HepG2 (cell line): Measurements from ENCODE around the gene TRPM1. TPM values are rescaled to one million over a fixed set of nuclear protein-coding genes. Genes with fewer than 3 reads are reported as not detected.
A peak's percentile ranks its signal among the peaks of the same experiment; 100 is the strongest.

Experiments
- ATAC-seq: fragments of 200-7000 bp; cut with Tn5 transposase; 3 replicates; pipeline ENCODE4 v1.9.1; 2020; ENCODE audit warnings: mild to moderate bottlenecking, moderate library complexity
- BruUV-seq: library from RNA; stranded (reverse); fragments of 400-500 nt; replicated peaks from 2 replicates; lab custom pipeline; 2021; lab: Mats Ljungman, UMichigan
- CTCF ChIA-PET: fragments of 300-600 bp; formaldehyde crosslinking; extraction: SDS; loops from one replicate; lab custom pipeline; 2021; ENCODE audit warnings: low total read pairs, inconsistent platforms, low intra/inter-chr PET ratio; lab: Yijun Ruan, JAX
- POLR2A ChIA-PET: fragments of 350-600 bp; sonication (Branson Sonifier 250); formaldehyde crosslinking; loops from one replicate; lab custom pipeline; 2020; ENCODE audit warnings: antibody characterized with exemption, inconsistent platforms; lab: Yijun Ruan, JAX
- DNase-seq: peaks from one replicate; pipeline ENCODE4 v3.0.0-alpha.2; 2015; ENCODE audit warnings: low spot score
- FAIRE-seq: peaks from 3 replicates; lab custom pipeline; 2011; peaks lifted over from hg19 to GRCh38; lab: Jason Lieb, UNC
- H2AFZ ChIP-seq: one replicate; pipeline ENCODE4 v1.6.1; 2011; ENCODE audit warnings: low read length, inconsistent platforms
- H3K27ac ChIP-seq: fragments of 300-600 bp; 3 replicates; pipeline ENCODE4 v1.8.0; 2011; ENCODE audit warnings: mixed run types, mild to moderate bottlenecking, mixed read lengths, low read length, inconsistent platforms; ENCODE audit not compliant: insufficient read depth; ENCODE audit errors: extremely low read length
- H3K27me3 ChIP-seq, 2 experiments: fragments of 200-600 bp in 1 of 2; 2 replicates in 1 of 2; 3 replicates in 1 of 2; pipeline versions ENCODE4 v1.6.0 to v1.8.0; 2011; ENCODE audit warnings: low read length in 2 of 2, mild to moderate bottlenecking in 2 of 2, moderate library complexity in 2 of 2, inconsistent platforms in 1 of 2; ENCODE audit not compliant: insufficient read depth in 2 of 2, control insufficient read depth in 1 of 2
- H3K36me3 ChIP-seq, 2 experiments: fragments of 200-600 bp in 1 of 2; replicated peaks in 1 of 2; 2 replicates in 1 of 2; 3 replicates in 1 of 2; pipeline versions ENCODE4 v1.5.1 to v1.8.0; 2011; ENCODE audit warnings: low read length in 2 of 2, inconsistent platforms in 1 of 2; ENCODE audit not compliant: insufficient read depth in 2 of 2, control insufficient read depth in 1 of 2
- H3K4me1 ChIP-seq: 2 replicates; pipeline ENCODE4 v1.5.1; 2012; ENCODE audit warnings: low read length, inconsistent platforms; ENCODE audit not compliant: insufficient read depth
- H3K4me2 ChIP-seq: 2 replicates; pipeline ENCODE4 v1.6.0; 2011; ENCODE audit warnings: low read depth, low read length, inconsistent platforms
- H3K4me3 ChIP-seq, 3 experiments: fragments of 200-600 bp in 1 of 3; sonication (generic), shearing (Covaris generic) in 1 of 3; replicated peaks in 1 of 3; 2 replicates each; pipeline ENCODE4 v1.5.1; 2011 to 2016; ENCODE audit warnings: low read length in 3 of 3, inconsistent platforms in 2 of 3, low read depth in 2 of 3, mild to moderate bottlenecking in 2 of 3, control low read depth in 1 of 3, mixed read lengths in 1 of 3; ENCODE audit not compliant: insufficient read depth in 1 of 3
- H3K79me2 ChIP-seq: one replicate; pipeline ENCODE4 v1.6.1; 2011; ENCODE audit warnings: low read length, inconsistent platforms; ENCODE audit not compliant: insufficient read depth
- H3K9ac ChIP-seq: 2 replicates; pipeline ENCODE4 v1.6.0; 2011; ENCODE audit warnings: mild to moderate bottlenecking, low read depth, low read length, inconsistent platforms; ENCODE audit not compliant: insufficient read depth
- H3K9me3 ChIP-seq: 2 replicates; pipeline ENCODE4 v1.5.1; 2012; ENCODE audit warnings: mild to moderate bottlenecking, low read length
- H4K20me1 ChIP-seq: 2 replicates; pipeline ENCODE4 v1.6.0; 2011; ENCODE audit warnings: inconsistent platforms, mild to moderate bottlenecking, low read length, moderate library complexity; ENCODE audit not compliant: insufficient read depth
- GABPA ChIP-seq, 2 experiments: IDR thresholded peaks; 2 replicates each; pipeline ENCODE4 v1.6.1; 2011 to 2016; ENCODE audit warnings: low read depth in 2 of 2, low read length in 1 of 2, missing biosample characterization in 1 of 2, missing genetic modification characterization in 1 of 2
- GZF1 ChIP-seq: sonication (generic); formaldehyde crosslinking; IDR thresholded peaks from 2 replicates; pipeline ENCODE4 v1.5.1; 2020; ENCODE audit warnings: mild to moderate bottlenecking, missing genetic modification reagents
- KDM4B ChIP-seq: sonication (generic); formaldehyde crosslinking; IDR thresholded peaks from 2 replicates; pipeline ENCODE4 v1.4.0; 2020; ENCODE audit warnings: missing genetic modification reagents
- NFE2L2 ChIP-seq: fragments of 150-350 bp; IDR thresholded peaks from 2 replicates; pipeline ENCODE4 v1.6.1; 2014; ENCODE audit warnings: low read length
- RELA ChIP-seq: sonication (generic); formaldehyde crosslinking; IDR thresholded peaks from 2 replicates; pipeline ENCODE4 v1.4.0; 2020; ENCODE audit warnings: missing genetic modification reagents
- SOX13 ChIP-seq, 3 experiments: fragments of 450-650 bp in 1 of 3; sonication (generic) in 1 of 3; formaldehyde crosslinking in 1 of 3; IDR thresholded peaks in 2 of 3; conservative IDR thresholded peaks in 1 of 3; 2 replicates each; pipeline versions ENCODE4 v1.5.0 to v1.6.1; 2016 to 2020; ENCODE audit warnings: antibody characterized with exemption in 1 of 3, mild to moderate bottlenecking in 1 of 3, missing compliant biosample characterization in 1 of 3, missing genetic modification reagents in 1 of 3, moderate library complexity in 1 of 3
- XRCC5 ChIP-seq: fragments of 200-400 bp; formaldehyde crosslinking; optimal IDR thresholded peaks from 2 replicates; pipeline ENCODE3; 2017; ENCODE audit warnings: mild to moderate bottlenecking, low read length
- ZBTB7B ChIP-seq: sonication (generic); formaldehyde crosslinking; IDR thresholded peaks from 2 replicates; pipeline ENCODE4 v1.4.0; 2020; ENCODE audit warnings: missing genetic modification reagents
- ZFX ChIP-seq: sonication (generic); formaldehyde crosslinking; IDR thresholded peaks from 2 replicates; pipeline ENCODE4 v1.4.0; 2020; ENCODE audit warnings: mild to moderate bottlenecking, low read depth, missing genetic modification reagents, moderate library complexity
- ZMYM2 ChIP-seq: sonication (generic); formaldehyde crosslinking; IDR thresholded peaks from 2 replicates; pipeline ENCODE4 v1.8.0; 2022; ENCODE audit warnings: mild to moderate bottlenecking, missing genetic modification reagents
- ZNF335 ChIP-seq: sonication (generic); formaldehyde crosslinking; IDR thresholded peaks from 2 replicates; pipeline ENCODE4 v1.4.0; 2020; ENCODE audit warnings: missing genetic modification reagents
- ZZZ3 ChIP-seq: sonication (generic); formaldehyde crosslinking; IDR thresholded peaks from 2 replicates; pipeline ENCODE4 v1.4.0; 2020; ENCODE audit warnings: missing genetic modification reagents, mild to moderate bottlenecking, borderline replicate concordance
- WGBS: methylation state at CpG from one replicate; pipeline ENCODE4 v1.1.6; 2017; ENCODE audit warnings: low lambda C conversion rate; 5-methylcytosine and 5-hydroxymethylcytosine counted together
- in situ Hi-C: cut with HindIII; loops from 2 replicates; pipeline ENCODE4 v1.10.0; 2017; ENCODE audit warnings: low pct_unique_long_range_greater_than_20kb; ENCODE audit not compliant: extremely low pct_ligation_motif_present
- intact Hi-C: fragments of 100-400 bp; cut with micrococcal nuclease; formaldehyde crosslinking; loops from one replicate; pipeline ENCODE4 v1.10.0; 2022; ENCODE audit not compliant: unreplicated experiment
- polyA plus RNA-seq, 8 experiments: library from polyadenylated mRNA; depleted of rRNA in 3 of 8; stranded (reverse) in 7 of 8; unstranded in 1 of 8; fragments of >200 nt; fragmentation: Illumina TruSeq in 4 of 8; extraction: Trizol in 4 of 8; gene quantifications; 2 replicates each; pipeline versions ENCODE4 v1.2.1 to v1.2.3, GENCODE V29; 2011 to 2016; ENCODE audit warnings: low read depth in 4 of 8, missing spikeins in 1 of 8, mixed read lengths in 1 of 8; ENCODE audit not compliant: insufficient read depth in 1 of 8
- total RNA-seq, 5 experiments: library from RNA; depleted of rRNA; stranded (reverse); fragments of >200 nt; fragmentation: Illumina TruSeq; extraction: Trizol; gene quantifications; 2 replicates each; pipeline ENCODE4 v1.2.3, GENCODE V29; 2016; ENCODE audit warnings: low read depth in 1 of 5
- TF ChIP-seq, protein P1 (sequence below): IDR thresholded peaks from 2 replicates; pipeline ENCODE4 v1.6.1; 2012; ENCODE audit warnings: inconsistent platforms
- TF ChIP-seq, protein P2 (sequence below): sonication (generic); formaldehyde crosslinking; IDR thresholded peaks from 2 replicates; pipeline ENCODE4 v1.5.0; 2020; ENCODE audit warnings: mild to moderate bottlenecking, missing genetic modification reagents, borderline replicate concordance
- TF ChIP-seq, protein P3 (sequence below): sonication (generic); formaldehyde crosslinking; conservative IDR thresholded peaks from 2 replicates; pipeline ENCODE4 v1.8.0; 2022; ENCODE audit warnings: mild to moderate bottlenecking, moderate library complexity, missing genetic modification reagents
- TF ChIP-seq, protein P4 (sequence below): sonication (generic); formaldehyde crosslinking; IDR thresholded peaks from 2 replicates; pipeline ENCODE4 v1.4.0; 2020; ENCODE audit warnings: missing genetic modification reagents, borderline replicate concordance

Gene TRPM1
- total and polyA plus RNA-seq, 2 of the 13 experiments (the other 11 are each of a cell fraction or from before 2014, with no cell fraction given): not detected

DNA sequence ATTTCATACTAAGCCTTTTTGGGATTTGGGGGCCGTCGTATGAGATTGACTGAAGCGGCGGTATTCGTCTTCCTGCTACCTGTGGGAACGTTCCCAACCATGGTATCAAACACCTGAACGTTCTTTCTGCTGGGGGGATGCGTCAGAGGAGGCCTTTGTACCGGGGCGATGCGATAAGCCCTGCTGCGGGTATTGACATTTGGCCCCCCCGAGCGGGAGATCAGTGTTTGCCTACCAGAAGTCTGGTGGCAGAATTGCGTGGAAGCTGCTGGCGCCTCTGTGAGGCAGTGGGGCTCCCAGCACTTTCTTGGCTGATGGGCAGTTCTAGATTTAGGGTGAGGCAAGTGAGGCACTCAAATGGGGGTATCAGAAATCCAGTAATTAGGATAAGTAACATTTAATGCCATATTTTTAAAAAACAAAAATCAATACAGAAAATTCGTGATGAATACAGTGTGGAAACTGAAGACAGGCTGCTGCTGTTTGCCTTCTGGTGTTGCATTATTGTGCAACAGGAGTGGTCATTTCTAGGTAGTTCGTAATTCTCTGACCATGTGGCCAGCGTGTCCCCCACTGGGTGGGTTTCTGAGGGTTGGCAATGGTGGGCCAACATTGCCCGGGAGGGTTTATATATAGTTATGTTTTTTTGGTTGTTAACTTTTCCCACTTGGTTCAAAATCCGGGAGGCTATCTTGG, 12.7 kb downstream of the TRPM1 start:
- TSS peak; percentile 78 for BruUV-seq
- WGBS: 10% methylated on average over 20 of the region's 21 CpGs
- Histone ChIP-seq H3K9ac (peak overlapping the region; percentile 34; the same call in 1 of the 2 replicates), H4K20me1 (no peaks in the 10 kb centered on the region), H2AFZ (no peak overlapping the region), H3K9me3 (no peaks in the 10 kb centered on the region), H3K27me3 (no peaks in the 10 kb centered on the region), H3K27ac (peak overlapping the region; percentile 71), H3K79me2 (no peaks in the 10 kb centered on the region), H3K4me3 (peak overlapping the region; percentile 16 to 38 (median 20); a peak in 4 of 6 replicates), H3K4me1 (peaks cover 86% of the 10 kb centered on the region), H3K4me2 (peak overlapping the region; percentile 80), H3K36me3 (no peaks in the 10 kb centered on the region)
- DNase-seq: peak; percentile 57
- ChIA-PET CTCF (no interaction called here), POLR2A (interaction anchor here (0.6 to 1.6 kb wide), 2 partner anchors 61 to 69 kb away, joined by 3 to 6 read pairs; no protein-coding TSS in a partner anchor)
- FAIRE-seq: no peak
- ATAC-seq: peak; percentile 21
- in situ Hi-C loops (no loop called here), intact Hi-C loops (loop anchor here (5.0 kb wide), 1 partner anchor 77 kb away; no protein-coding TSS in a partner anchor)
- TF ChIP-seq, protein P1, sequence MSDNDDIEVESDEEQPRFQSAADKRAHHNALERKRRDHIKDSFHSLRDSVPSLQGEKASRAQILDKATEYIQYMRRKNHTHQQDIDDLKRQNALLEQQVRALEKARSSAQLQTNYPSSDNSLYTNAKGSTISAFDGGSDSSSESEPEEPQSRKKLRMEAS: 0 out of 2 replicates have a peak, but pooled peaks have one; percentile 31
- TF ChIP-seq SOX13 (IDR thresholded peaks at IDR 0.05) (no peak), SOX13 (CRISPR knock-in tag; conservative IDR thresholded peaks at IDR 0.05 in 1 of 2, IDR thresholded peaks at IDR 0.05 in 1 of 2) (0 out of 4 replicates have a peak, but pooled peaks of 1 of the 2 experiments have one; percentile 15), NFE2L2 (no peak), XRCC5 (peak; percentile 9), ZZZ3 (no peak), ZNF335 (CRISPR knock-in tag) (no peak), KDM4B (CRISPR knock-in tag) (no peak), RELA (CRISPR knock-in tag) (no peak), GABPA (IDR thresholded peaks at IDR 0.05; ENCODE audit: low read depth, low read length) (no peak), GABPA (CRISPR knock-in tag; IDR thresholded peaks at IDR 0.05; ENCODE audit: low read depth) (no peak), ZMYM2 (CRISPR knock-in tag) (0 out of 2 replicates have a peak, but pooled peaks have one; percentile 39), GZF1 (CRISPR knock-in tag) (no peak), ZFX (CRISPR knock-in tag) (no peak), ZBTB7B (CRISPR knock-in tag) (peak; percentile 67)
- TF ChIP-seq, protein P2, sequence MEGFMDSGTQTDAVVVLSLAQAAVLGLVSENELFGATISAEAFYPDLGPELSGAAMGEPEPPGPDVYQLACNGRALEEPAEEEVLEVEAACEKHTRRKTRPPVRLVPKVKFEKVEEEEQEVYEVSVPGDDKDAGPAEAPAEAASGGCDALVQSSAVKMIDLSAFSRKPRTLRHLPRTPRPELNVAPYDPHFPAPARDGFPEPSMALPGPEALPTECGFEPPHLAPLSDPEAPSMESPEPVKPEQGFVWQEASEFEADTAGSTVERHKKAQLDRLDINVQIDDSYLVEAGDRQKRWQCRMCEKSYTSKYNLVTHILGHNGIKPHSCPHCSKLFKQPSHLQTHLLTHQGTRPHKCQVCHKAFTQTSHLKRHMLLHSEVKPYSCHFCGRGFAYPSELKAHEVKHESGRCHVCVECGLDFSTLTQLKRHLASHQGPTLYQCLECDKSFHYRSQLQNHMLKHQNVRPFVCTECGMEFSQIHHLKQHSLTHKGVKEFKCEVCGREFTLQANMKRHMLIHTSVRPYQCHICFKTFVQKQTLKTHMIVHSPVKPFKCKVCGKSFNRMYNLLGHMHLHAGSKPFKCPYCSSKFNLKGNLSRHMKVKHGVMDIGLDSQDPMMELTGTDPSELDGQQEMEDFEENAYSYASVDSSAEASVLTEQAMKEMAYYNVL (CRISPR knock-in tag): no peak
- TF ChIP-seq, protein P3, sequence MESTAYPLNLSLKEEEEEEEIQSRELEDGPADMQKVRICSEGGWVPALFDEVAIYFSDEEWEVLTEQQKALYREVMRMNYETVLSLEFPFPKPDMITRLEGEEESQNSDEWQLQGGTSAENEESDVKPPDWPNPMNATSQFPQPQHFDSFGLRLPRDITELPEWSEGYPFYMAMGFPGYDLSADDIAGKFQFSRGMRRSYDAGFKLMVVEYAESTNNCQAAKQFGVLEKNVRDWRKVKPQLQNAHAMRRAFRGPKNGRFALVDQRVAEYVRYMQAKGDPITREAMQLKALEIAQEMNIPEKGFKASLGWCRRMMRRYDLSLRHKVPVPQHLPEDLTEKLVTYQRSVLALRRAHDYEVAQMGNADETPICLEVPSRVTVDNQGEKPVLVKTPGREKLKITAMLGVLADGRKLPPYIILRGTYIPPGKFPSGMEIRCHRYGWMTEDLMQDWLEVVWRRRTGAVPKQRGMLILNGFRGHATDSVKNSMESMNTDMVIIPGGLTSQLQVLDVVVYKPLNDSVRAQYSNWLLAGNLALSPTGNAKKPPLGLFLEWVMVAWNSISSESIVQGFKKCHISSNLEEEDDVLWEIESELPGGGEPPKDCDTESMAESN (CRISPR knock-in tag): 0 out of 2 replicates have a peak, but pooled peaks have one; percentile 24
- TF ChIP-seq, protein P4, sequence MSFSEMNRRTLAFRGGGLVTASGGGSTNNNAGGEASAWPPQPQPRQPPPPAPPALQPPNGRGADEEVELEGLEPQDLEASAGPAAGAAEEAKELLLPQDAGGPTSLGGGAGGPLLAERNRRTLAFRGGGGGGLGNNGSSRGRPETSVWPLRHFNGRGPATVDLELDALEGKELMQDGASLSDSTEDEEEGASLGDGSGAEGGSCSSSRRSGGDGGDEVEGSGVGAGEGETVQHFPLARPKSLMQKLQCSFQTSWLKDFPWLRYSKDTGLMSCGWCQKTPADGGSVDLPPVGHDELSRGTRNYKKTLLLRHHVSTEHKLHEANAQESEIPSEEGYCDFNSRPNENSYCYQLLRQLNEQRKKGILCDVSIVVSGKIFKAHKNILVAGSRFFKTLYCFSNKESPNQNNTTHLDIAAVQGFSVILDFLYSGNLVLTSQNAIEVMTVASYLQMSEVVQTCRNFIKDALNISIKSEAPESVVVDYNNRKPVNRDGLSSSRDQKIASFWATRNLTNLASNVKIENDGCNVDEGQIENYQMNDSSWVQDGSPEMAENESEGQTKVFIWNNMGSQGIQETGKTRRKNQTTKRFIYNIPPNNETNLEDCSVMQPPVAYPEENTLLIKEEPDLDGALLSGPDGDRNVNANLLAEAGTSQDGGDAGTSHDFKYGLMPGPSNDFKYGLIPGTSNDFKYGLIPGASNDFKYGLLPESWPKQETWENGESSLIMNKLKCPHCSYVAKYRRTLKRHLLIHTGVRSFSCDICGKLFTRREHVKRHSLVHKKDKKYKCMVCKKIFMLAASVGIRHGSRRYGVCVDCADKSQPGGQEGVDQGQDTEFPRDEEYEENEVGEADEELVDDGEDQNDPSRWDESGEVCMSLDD (CRISPR knock-in tag): peak; percentile 24; the same call in 1 of the 2 replicates
